Tibial artery (tissue), 4 donors: ENCODE results near the gene DAO.

ENCODE experiments used
- DNase-seq, 2 donors: peaks; one replicate each; pipeline ENCODE4 v3.0.0-alpha.2; 2019
- H3K27ac ChIP-seq, 2 donors: fragments of 200-600 bp; sonication (generic) in 1 of 2; 1 replicate in 1 of 2; 2 replicates in 1 of 2; pipeline ENCODE4 v1.5.1; 2018 to 2019; ENCODE audit warnings: mild to moderate bottlenecking in 1 of 2
- H3K27me3 ChIP-seq, 2 donors: fragments of 200-600 bp; sonication (generic) in 1 of 2; one replicate each; pipeline versions ENCODE4 v1.5.1 to v1.6.0; 2016 to 2019
- H3K36me3 ChIP-seq, 3 donors: fragments of 200-600 bp; sonication (generic) in 2 of 3; one replicate each; pipeline ENCODE4 v1.5.1; 2016 to 2019; ENCODE audit warnings: mild to moderate bottlenecking in 2 of 3
- H3K4me1 ChIP-seq, 4 donors: fragments of 200-600 bp; sonication (generic) in 2 of 4; 1 replicate in 3 of 4; 2 replicates in 1 of 4; pipeline ENCODE4 v1.5.1; 2016 to 2019
- H3K4me3 ChIP-seq, 2 donors: fragments of 200-600 bp; sonication (generic) in 1 of 2; 1 replicate in 1 of 2; 2 replicates in 1 of 2; pipeline ENCODE4 v1.5.1; 2018 to 2019; ENCODE audit warnings: mild to moderate bottlenecking in 2 of 2
- H3K9me3 ChIP-seq, 3 donors: fragments of 200-600 bp; sonication (generic) in 1 of 3; one replicate each; pipeline ENCODE4 v1.5.1; 2016 to 2019
- intact Hi-C: fragments of 100-400 bp; cut with DNase I; formaldehyde crosslinking; loops from one replicate; pipeline ENCODE4 v1.15.0; 2023; ENCODE audit warnings: low total_unique reads
- TF ChIP-seq, protein P1 (sequence below), 2 experiments: fragments of 200-600 bp in 1 of 2; fragments of 450-650 bp in 1 of 2; IDR thresholded peaks; one replicate each; pipeline ENCODE4 v1.5.1; 2017 to 2019; ENCODE audit warnings: antibody characterized with exemption in 2 of 2, mild to moderate bottlenecking in 1 of 2, moderate library complexity in 1 of 2

The DAO gene

GRCh38 chr12:108939594-108939993, 59.7 kb downstream of the DAO start:
- Histone ChIP-seq H3K9me3 (no peaks in the 10 kb centered on the region), H3K36me3 (no peaks in the 10 kb centered on the region), H3K27me3 (peaks cover 0 to 11% of the 10 kb centered on the region in 2 donors), H3K4me3 (no peak overlapping the region), H3K4me1 (no peaks in the 10 kb centered on the region), H3K27ac (no peak overlapping the region)
- TF ChIP-seq, protein P1, sequence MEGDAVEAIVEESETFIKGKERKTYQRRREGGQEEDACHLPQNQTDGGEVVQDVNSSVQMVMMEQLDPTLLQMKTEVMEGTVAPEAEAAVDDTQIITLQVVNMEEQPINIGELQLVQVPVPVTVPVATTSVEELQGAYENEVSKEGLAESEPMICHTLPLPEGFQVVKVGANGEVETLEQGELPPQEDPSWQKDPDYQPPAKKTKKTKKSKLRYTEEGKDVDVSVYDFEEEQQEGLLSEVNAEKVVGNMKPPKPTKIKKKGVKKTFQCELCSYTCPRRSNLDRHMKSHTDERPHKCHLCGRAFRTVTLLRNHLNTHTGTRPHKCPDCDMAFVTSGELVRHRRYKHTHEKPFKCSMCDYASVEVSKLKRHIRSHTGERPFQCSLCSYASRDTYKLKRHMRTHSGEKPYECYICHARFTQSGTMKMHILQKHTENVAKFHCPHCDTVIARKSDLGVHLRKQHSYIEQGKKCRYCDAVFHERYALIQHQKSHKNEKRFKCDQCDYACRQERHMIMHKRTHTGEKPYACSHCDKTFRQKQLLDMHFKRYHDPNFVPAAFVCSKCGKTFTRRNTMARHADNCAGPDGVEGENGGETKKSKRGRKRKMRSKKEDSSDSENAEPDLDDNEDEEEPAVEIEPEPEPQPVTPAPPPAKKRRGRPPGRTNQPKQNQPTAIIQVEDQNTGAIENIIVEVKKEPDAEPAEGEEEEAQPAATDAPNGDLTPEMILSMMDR (IDR thresholded peaks at IDR 0.05): no peak
- intact Hi-C loops: no loop called here
- DNase-seq: no peak

- no peaks in the 10 kb centered on the region for H3K36me3 ChIP-seq
- no peak overlapping the region for H3K27ac ChIP-seq
- no peaks in the 10 kb centered on the region for H3K4me1 ChIP-seq
- H3K4me3 ChIP-seq: no peak overlapping the region
- H3K9me3 ChIP-seq: no peaks in the 10 kb centered on the region
- intact Hi-C loops: no loop called here
- TF ChIP-seq, protein P1 (IDR thresholded peaks at IDR 0.05): no peak
- H3K27me3 ChIP-seq: peaks cover 0 to 11% of the 10 kb centered on the region in 2 donors
- DNase-seq: no peak
Measured at GRCh38 chr12:108940138-108940537, 60.2 kb downstream of the DAO start.

DNA sequence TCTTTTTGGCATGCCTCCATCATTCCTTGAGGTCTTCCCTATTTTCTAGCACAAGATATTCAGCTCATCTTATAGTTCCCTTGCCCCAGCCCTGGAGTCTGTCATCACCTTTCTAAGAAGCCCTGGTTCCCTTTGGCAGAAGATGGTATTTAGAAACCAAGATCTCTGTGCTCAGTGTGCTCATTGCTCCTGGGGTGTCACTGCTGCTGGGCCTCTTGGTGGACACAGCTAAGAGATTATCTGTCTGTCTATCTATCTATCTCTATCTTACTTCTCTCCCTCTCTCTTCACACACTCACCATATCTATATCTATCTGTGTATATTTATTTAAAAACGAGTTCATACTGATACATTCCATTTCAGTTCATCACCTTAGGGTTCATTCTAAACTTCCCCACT, 67.2 kb downstream of the DAO start:
- TF ChIP-seq, protein P1 (IDR thresholded peaks at IDR 0.05): no peak
- no peaks in the 10 kb centered on the region for H3K36me3 ChIP-seq
- peaks cover 0 to 9% (median 9%) of the 10 kb centered on the region in 3 donors for H3K9me3 ChIP-seq
- intact Hi-C loops: no loop called here
- H3K27me3 ChIP-seq: no peaks in the 10 kb centered on the region
- H3K4me1 ChIP-seq: peaks cover 0 to 7% (median 0%) of the 10 kb centered on the region in 4 donors
- H3K27ac ChIP-seq: no peak overlapping the region
- no peak overlapping the region for H3K4me3 ChIP-seq
- no peak for DNase-seq

DNA sequence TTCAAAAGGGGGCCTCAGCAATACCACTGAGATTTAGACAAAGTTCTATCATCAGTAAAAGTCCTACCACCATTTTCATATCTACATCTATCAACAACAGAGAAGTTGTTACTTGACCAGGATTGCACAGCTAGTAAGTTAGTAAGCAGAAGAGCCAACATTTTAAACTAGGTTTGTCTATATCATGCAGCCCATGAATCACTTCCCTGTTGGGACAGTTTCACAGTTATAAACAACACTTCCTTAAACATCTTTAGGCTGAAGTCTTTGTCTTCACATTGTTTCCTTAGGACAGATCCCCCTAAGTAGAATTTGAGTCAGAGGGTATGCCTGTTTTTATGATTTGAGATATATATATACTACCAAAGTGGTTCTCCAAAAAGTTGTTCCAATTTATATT, 68.5 kb downstream of the DAO start:
- Histone ChIP-seq H3K9me3 (peaks cover 0 to 9% (median 9%) of the 10 kb centered on the region in 3 donors), H3K36me3 (no peaks in the 10 kb centered on the region), H3K4me1 (peaks cover 0 to 7% (median 0%) of the 10 kb centered on the region in 4 donors), H3K27ac (no peak overlapping the region), H3K27me3 (no peaks in the 10 kb centered on the region), H3K4me3 (no peak overlapping the region)
- TF ChIP-seq, protein P1 (IDR thresholded peaks at IDR 0.05): no peak
- intact Hi-C loops: no loop called here
- no peak for DNase-seq

GRCh38 chr12:108949976-108950375, 70.1 kb downstream of the DAO start:
- peaks cover 0 to 9% (median 9%) of the 10 kb centered on the region in 3 donors for H3K9me3 ChIP-seq
- H3K27ac ChIP-seq: no peak overlapping the region
- H3K4me3 ChIP-seq: no peak overlapping the region
- H3K36me3 ChIP-seq: no peaks in the 10 kb centered on the region
- no peak for DNase-seq
- TF ChIP-seq, protein P1 (IDR thresholded peaks at IDR 0.05): no peak
- H3K27me3 ChIP-seq: peaks cover 0 to 5% of the 10 kb centered on the region in 2 donors
- intact Hi-C loops: loop anchor here (10.0 kb wide), 4 partner anchors 85 to 385 kb away; partner anchors contain the start of genes ISCU and SART3
- peaks cover 0 to 7% (median 0%) of the 10 kb centered on the region in 4 donors for H3K4me1 ChIP-seq
